NOMO-1 treated with dmso at 0.1 percent for 144 hours (cell line): ENCODE data around the gene NPEPL1.
A peak's percentile ranks its signal among the peaks of the same experiment; 100 is the strongest.
"Not testable (repeated sequence)": the region's sequence is repeated elsewhere in the genome, so short reads cannot be mapped to it uniquely, and the experiment has no call there.

Source experiments
- DNase-seq: peaks from one replicate; lab custom pipeline; 2025; ENCODE audit not compliant: unreplicated experiment; lab: John Stamatoyannopoulos, UW

The NPEPL1 gene

DNA sequence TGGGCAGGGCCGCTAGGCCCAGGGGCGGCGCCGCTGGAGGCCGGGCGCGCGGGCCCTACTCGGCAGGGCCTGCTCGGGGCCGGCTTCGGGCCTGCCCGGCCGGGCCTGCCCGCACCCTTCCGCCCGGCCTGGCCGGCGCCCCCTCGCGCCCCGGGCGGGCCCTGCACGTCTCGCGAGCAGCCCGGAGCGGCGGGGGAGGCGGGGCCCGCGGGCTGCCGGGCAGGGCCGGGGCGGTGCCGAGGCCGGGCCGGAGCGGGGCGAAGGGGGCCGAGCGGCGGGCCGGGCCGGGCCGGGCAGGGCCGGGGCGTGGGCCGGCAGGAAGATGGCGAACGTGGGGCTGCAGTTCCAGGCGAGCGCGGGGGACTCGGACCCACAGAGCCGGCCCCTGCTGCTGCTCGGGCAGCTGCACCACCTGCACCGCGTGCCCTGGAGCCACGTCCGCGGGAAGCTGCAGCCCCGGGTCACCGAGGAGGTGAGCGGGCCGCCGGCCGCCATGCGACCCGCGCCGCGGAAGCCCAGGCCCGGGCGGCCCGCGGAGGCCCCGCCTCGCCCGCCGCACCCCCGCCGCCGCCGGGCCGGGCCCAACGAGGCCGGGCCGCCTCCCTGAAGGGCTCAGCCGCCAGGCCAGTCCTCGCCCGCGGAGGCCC, at the start of gene NPEPL1:
Gene NPEPL1 (plus strand): TSS at position 222 of the 647 bp plus-strand sequence. CDS start 101 bp downstream, at position 323.
- DNase-seq: peak; percentile 45

GRCh38 chr20:58642896-58643295, 49.7 kb upstream of the NPEPL1 start:
- DNase-seq: not testable (repeated sequence)

- no peak for DNase-seq
These were observed 47.1 kb upstream of the NPEPL1 start for GRCh38 chr20:58645412-58645968.

- no peak for DNase-seq
These were observed 46.3 kb upstream of the NPEPL1 start for GRCh38 chr20:58646257-58646656.

GRCh38 chr20:58646703-58647102, 45.9 kb upstream of the NPEPL1 start:
- no peak for DNase-seq

DNA sequence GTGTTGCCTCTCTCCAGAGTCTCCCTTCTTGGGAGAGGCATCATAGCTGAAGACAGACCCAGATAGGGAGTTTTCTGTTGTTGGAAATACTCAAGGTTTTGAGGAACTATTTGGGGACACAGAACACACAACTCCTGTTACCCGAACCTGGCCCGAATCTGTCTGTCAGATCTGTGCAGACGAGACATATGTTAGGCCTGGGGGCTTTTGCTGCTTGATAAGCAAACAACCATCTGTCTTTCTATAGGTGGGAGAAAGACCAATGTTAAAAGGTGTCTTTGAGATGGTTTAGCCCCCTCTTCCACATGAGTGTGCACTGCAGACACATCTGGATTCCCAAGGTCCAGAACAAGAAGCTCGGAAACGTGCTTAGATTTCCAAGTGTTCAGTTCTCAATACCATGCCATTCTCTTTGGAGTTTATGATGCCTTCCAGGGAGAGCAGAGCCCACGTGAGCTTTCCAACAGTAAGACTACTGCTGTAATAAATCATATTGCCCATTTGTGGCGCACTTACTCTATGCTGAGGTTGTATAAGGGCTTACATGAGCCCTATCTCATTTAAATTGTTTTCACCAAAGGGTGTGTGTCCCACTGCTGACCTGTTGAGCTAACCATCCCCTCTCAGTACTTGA, 45.3 kb upstream of the NPEPL1 start:
- DNase-seq: no peak

GRCh38 chr20:58647796-58648501, 44.7 kb upstream of the NPEPL1 start:
- DNase-seq: no peak

DNA sequence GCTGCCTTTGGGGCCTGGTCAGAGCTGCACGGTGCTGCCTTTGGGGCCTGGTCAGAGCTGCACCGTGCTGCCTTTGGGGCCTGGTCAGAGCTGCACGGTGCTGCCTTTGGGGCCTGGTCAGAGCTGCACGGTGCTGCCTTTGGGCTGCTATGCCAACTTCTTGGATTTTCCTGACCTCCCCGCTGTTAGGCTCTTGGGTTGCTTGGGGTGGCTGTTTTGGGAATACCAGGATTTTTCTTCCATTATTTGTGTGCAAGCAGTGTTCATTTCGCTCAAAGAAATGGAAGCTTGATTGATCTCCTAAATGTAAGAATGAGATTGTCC, 44.1 kb upstream of the NPEPL1 start:
- DNase-seq: not testable (repeated sequence)

- DNase-seq: no peak
These were observed 43.1 kb upstream of the NPEPL1 start for GRCh38 chr20:58649288-58650180.

DNA sequence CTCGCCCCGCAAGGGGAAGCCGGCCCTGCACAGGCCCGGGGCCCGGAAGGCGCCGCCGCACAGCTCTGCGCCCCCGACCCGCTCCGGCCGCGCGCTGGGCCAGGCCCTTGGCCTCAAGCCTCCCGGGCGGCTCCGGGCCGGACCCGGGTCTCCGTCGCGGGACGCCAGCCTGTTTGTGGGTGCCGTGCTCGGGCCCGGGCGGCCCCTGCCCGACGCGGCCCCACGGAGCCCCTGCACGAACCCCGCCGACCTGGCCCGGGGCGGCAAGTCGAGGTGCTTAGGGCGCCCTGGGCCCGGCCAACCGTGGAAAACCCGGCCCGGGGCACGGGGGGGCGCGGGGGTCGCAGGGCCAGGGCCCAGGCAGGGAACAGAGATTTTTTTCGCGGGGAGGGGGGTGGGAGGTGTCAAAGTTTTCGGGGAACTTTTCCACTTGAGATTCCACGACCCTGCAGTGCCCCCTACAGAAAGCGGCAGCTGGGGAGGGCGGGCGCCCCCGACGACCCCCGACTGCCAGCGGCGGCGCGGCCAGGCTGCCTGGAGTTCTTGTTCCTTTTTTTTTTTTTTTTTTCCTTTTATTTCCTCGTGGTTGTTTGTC, 42.3 kb upstream of the NPEPL1 start:
- DNase-seq: no peak

DNA sequence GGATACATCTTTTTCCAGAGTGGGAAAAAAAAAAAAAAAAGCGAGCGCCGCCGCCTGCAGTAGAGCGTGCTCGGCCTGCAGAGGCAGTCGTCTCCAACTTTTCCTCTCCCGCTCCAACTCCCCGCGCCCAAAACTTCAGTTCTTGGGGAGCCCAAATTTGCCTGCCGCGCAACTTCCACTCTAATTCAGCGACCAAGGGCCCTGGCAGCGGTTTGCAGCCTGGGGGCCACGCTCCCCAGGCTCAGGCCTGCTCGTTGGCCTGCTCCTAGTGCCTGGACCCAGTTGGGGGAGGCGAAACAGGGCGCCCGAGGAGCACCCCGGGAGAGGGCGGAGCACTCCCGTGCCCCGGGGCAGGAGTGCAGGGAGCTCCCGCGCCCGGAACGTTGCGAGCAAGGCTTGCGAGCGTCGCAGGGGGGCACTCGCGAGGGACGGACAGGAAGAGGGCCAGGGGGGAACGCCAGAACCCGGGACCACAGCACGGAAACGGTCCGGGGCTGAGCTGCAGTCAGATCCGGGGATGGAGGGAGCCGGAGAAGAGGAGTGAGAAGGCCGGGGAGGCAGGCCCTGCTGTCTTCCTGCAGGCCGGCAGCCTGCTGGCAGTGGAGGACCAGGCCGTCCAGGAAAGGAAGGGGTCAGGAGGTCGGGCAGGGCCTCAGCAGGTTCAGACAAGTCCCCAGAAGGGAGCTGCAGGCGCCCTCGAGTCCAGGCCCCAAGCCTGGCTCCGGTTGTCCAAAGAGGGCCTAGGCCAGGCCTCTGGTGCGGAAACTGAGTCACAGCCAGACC, 41.6 kb upstream of the NPEPL1 start, which contains the start of gene STX16:
Gene STX16 (plus strand): TSS at position 508 of the 783 bp plus-strand sequence. CDS start 724 bp downstream, outside the sequence.
- DNase-seq: peak; percentile 91

- DNase-seq: no peak
These were observed 41.0 kb upstream of the NPEPL1 start for GRCh38 chr20:58651559-58651945.

DNA sequence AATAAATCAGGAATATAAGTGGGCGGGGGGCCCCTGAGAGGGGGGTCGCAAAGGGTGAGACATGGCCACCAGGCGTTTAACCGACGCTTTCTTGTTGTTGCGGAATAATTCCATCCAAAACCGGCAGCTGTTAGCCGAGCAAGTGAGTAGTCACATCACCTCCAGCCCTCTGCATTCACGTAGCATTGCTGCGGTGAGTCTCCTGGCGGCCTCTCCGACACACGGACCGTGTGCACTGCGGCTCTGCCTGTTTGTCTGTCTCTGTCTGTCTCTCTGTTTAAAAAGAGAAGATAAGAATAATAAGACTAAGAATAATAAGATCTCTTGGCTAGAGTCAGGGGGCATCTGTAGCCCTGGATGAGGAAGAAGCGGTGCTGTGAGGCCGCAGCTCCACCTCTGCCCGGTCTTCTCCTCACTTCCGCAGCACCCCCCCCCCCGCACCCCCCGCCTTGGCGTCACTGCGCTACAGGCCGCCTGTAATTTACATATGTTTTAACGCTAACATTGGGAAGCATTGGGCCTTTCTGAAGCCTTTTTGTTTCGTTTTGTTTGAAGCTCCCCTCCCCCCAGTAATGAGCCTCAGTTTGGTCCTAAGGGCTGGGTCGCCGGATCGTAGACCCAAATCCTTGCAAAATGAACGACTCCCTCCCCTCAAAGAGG, 40.5 kb upstream of the NPEPL1 start:
- DNase-seq: peak; percentile 77

DNA sequence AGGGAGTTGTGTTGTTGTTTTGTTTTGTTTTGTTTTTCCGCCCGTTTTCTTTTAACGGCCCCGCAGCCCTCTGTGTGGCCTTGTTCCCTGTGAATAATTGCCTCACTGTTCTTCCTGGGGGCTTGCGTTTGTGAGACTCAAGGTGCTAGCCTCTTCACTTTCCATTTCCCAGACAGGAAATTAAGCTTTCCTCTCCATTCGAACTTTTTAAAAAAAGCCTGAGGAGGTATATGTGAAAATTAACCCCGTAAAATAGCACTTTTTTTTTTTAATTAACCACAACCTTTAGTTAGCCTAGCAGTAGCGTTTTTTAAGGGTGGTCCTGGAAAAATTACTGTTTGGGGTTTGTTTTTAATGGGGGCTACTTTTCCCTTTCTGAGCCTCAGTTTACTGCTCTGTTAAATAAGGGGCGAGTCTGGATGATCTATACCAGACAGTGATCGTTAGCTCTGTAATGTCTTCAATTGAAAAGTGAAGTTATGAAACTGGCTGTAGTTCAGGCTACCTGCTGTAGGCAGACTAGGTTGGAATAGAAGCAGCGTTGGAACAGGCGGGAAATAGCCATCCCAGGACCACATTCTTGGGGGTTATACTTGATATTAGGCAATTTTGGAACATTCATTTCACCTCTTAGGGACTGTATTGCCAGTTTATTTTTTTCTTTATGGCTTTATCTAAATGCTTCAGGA, 39.9 kb upstream of the NPEPL1 start:
- DNase-seq: no peak

DNA sequence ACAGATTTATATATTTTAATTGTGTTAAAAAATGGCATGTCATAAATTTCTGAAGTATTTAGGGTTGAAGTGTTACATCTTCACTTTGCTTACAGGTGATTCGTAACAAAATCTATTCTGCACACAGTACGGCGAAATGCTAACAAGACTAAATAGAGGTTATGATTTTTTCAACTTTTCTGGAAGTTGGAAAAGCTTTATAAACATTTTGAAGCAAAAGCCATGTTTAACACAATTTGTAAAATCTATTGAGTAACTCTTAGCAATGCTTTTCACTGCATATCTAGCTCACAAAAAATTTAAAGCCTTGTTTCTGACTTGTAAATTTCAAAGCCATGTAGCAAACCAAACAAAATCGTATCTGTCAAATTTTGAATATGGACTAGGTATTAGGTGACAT, 38.3 kb upstream of the NPEPL1 start:
- no peak for DNase-seq

DNA sequence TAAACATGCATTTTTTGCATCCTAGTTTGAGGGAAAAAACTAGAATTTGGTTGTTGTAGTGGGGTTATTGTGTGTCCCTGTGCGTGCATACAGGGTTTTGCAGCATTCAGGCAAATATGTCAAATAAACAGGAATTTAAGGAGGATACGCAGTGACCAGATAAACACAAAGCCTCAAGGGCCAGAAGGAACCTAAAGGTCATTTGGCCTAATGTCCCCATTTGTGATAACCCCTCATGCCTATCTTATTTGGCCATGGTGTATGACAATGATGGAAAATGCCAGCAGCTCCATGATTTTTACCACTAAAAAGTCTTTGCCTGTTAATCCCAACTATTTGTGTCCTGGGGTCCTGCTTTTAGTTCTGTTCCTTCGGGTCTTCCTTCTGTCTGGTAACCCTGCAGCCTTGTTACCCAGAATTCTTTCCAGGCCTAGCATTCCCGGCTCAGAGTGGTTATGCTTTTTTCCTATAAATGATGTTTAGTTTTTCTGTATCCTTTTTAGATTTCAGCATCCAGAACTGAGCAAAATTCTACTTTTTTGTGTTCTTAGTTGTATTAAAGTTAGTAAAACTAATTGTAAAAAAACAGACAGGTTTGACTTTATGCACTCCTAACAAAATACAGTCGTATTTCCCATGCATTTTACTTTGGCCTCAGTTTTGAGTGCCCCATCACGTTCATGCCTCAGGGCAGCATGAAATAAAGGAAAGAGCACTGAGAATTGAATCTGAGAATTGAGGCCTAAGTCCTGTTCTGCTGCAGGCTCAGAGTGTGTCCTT, 37.1 kb upstream of the NPEPL1 start:
- DNase-seq: no peak

DNA sequence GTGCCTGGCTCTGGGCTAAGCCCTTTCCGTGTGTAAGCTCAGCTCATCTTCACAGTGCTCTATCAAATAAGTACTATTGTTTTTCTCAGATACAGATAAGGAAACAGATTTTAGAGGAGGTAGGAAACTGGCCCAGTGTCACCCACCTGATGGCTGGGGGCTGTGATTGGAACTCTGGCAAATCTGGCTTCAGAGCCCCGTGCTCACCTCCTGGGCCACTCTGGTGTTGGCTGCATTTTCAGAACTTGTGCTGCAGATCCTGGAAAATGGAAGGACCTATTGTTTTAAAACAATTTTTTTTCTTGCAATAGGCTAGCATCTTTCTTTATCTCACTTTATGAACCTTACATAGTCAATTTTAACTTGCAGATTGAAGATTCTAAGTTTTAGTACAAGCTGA, 35.8 kb upstream of the NPEPL1 start:
- no peak for DNase-seq

- DNase-seq: no peak
These were observed 35.3 kb upstream of the NPEPL1 start for GRCh38 chr20:58657262-58657661.
